GM23338 (cell line): ENCODE results near the gene COIL. TPM values are rescaled to one million over a fixed set of nuclear protein-coding genes. Genes with fewer than 3 reads are reported as not detected.

Source experiments
- ATAC-seq: fragments of 200-7000 bp; cut with Tn5 transposase; 3 replicates; pipeline ENCODE4 v1.9.1; 2020
- DNase-seq: peaks from one replicate; pipeline ENCODE4 v3.0.0-alpha.2; 2015; ENCODE audit warnings: low spot score
- H2AFZ ChIP-seq: fragments of 200-600 bp; sonication (generic); 2 replicates; pipeline ENCODE4 v1.8.0; 2016; ENCODE audit warnings: antibody characterized with exemption, mild to moderate bottlenecking, moderate library complexity
- H3F3A ChIP-seq: fragments of 200-600 bp; sonication (generic); replicated peaks from 2 replicates; pipeline ENCODE4 v1.8.0; 2017; ENCODE audit warnings: antibody characterized with exemption, mixed run types, low read depth
- H3K27ac ChIP-seq: fragments of 200-600 bp; sonication (generic); 2 replicates; pipeline ENCODE4 v1.6.1; 2016; ENCODE audit warnings: low read depth
- H3K27me3 ChIP-seq: fragments of 200-600 bp; sonication (generic); 2 replicates; pipeline ENCODE4 v1.8.0; 2016; ENCODE audit warnings: mild to moderate bottlenecking, mixed run types, moderate library complexity; ENCODE audit not compliant: insufficient read depth
- H3K36me3 ChIP-seq: fragments of 200-600 bp; sonication (generic); 2 replicates; pipeline ENCODE4 v1.8.0; 2016; ENCODE audit warnings: mild to moderate bottlenecking; ENCODE audit not compliant: insufficient read depth
- H3K4me1 ChIP-seq: fragments of 200-600 bp; sonication (generic); 2 replicates; pipeline ENCODE4 v1.8.0; 2016; ENCODE audit warnings: mild to moderate bottlenecking, moderate library complexity; ENCODE audit not compliant: insufficient read depth
- H3K4me2 ChIP-seq: fragments of 200-600 bp; sonication (generic); 2 replicates; pipeline ENCODE4 v1.7.1; 2017; ENCODE audit warnings: mixed run types
- H3K4me3 ChIP-seq: fragments of 200-600 bp; sonication (generic); 2 replicates; pipeline ENCODE4 v1.6.1; 2016; ENCODE audit warnings: mixed run types
- H3K79me2 ChIP-seq: fragments of 200-600 bp; sonication (generic); replicated peaks from 2 replicates; pipeline ENCODE4 v1.8.0; 2017; ENCODE audit warnings: mild to moderate bottlenecking; ENCODE audit not compliant: insufficient read depth
- H3K9me2 ChIP-seq: fragments of 200-600 bp; sonication (generic); 2 replicates; pipeline ENCODE4 v1.8.0; 2017; ENCODE audit not compliant: insufficient read depth
- H4K20me1 ChIP-seq: fragments of 200-600 bp; sonication (generic); replicated peaks from 2 replicates; pipeline ENCODE4 v1.8.0; 2017; ENCODE audit warnings: mild to moderate bottlenecking; ENCODE audit not compliant: insufficient read depth
- H3K27ac Mint-ChIP-seq: 2 replicates; pipeline ENCODE4 v1.8.0; 2020; ENCODE audit warnings: inconsistent platforms, mild to moderate bottlenecking, moderate library complexity, mixed read lengths
- H3K27me3 Mint-ChIP-seq: 3 replicates; pipeline ENCODE4 v1.8.0; 2022; ENCODE audit warnings: low read depth, mild to moderate bottlenecking, moderate library complexity, mixed read lengths, inconsistent platforms; ENCODE audit not compliant: insufficient read depth, poor library complexity
- H3K36me3 Mint-ChIP-seq: 3 replicates; pipeline ENCODE4 v1.8.0; 2021; ENCODE audit warnings: low read depth, mild to moderate bottlenecking, inconsistent platforms, moderate library complexity, mixed read lengths
- H3K4me1 Mint-ChIP-seq: 3 replicates; pipeline ENCODE4 v1.8.0; 2020; ENCODE audit warnings: mild to moderate bottlenecking, inconsistent platforms, mixed read lengths
- H3K4me3 Mint-ChIP-seq: 3 replicates; pipeline ENCODE4 v1.8.0; 2021; ENCODE audit warnings: moderate library complexity, mild to moderate bottlenecking, inconsistent platforms, mixed read lengths
- H3K9me3 Mint-ChIP-seq: 3 replicates; pipeline ENCODE4 v1.8.0; 2020; ENCODE audit warnings: moderate library complexity, mild to moderate bottlenecking, inconsistent platforms, mixed read lengths
- CREB1 ChIP-seq: fragments of 250-450 bp; sonication (Bioruptor Pico); IDR thresholded peaks from 2 replicates; pipeline ENCODE4 v1.5.0; 2020; ENCODE audit warnings: low read depth, mild to moderate bottlenecking, moderate library complexity
- EZH2phosphoT487 ChIP-seq: fragments of 200-600 bp; sonication (generic); IDR thresholded peaks from one replicate; pipeline ENCODE4 v1.8.1; 2018; ENCODE audit warnings: antibody characterized with exemption; ENCODE audit not compliant: unreplicated experiment
- NANOG ChIP-seq: IDR thresholded peaks from 2 replicates; pipeline ENCODE4 v1.6.1; 2016; ENCODE audit warnings: antibody characterized with exemption, borderline replicate concordance
- POLR2AphosphoS5 ChIP-seq: IDR thresholded peaks from 2 replicates; pipeline ENCODE4 v1.6.1; 2016; ENCODE audit warnings: antibody characterized with exemption, low read depth
- STAT1 ChIP-seq: IDR thresholded peaks from one replicate; pipeline ENCODE4 v1.6.1; 2016; ENCODE audit warnings: antibody characterized with exemption; ENCODE audit not compliant: unreplicated experiment
- ZNF114 ChIP-seq: fragments of 250-450 bp; sonication (Bioruptor Pico); IDR thresholded peaks from 2 replicates; pipeline ENCODE4 v1.5.0; 2020; ENCODE audit warnings: mild to moderate bottlenecking, moderate library complexity
- ZNF462 ChIP-seq: fragments of 250-450 bp; sonication (Bioruptor Pico); IDR thresholded peaks from 2 replicates; pipeline ENCODE4 v1.5.0; 2020; ENCODE audit warnings: mild to moderate bottlenecking, moderate library complexity
- polyA plus RNA-seq: library from polyadenylated mRNA; unstranded; fragments of >200 nt; fragmentation: Nextera tagmentation; extraction: Ambion mirVana; gene quantifications from 2 replicates; pipeline ENCODE4 v1.2.1, GENCODE V29; 2016
- total RNA-seq: library from RNA; depleted of rRNA; stranded (reverse); fragments of >200 nt; shearing (Covaris generic); gene quantifications from 2 replicates; pipeline ENCODE4 v1.2.3, GENCODE V29; 2014
- TF ChIP-seq, protein P1 (sequence below): IDR thresholded peaks from 2 replicates; pipeline ENCODE4 v1.6.1; 2016; ENCODE audit warnings: antibody characterized with exemption
- TF ChIP-seq, protein P2 (sequence below): IDR thresholded peaks from one replicate; pipeline ENCODE4 v1.6.1; 2018; ENCODE audit warnings: antibody characterized with exemption; ENCODE audit not compliant: unreplicated experiment
- TF ChIP-seq, protein P3 (sequence below), 2 experiments: fragments of 200-600 bp in 1 of 2; sonication (generic) in 1 of 2; conservative IDR thresholded peaks; 2 replicates each; pipeline versions ENCODE4 v1.5.1 to v1.6.1; 2016 to 2017; ENCODE audit warnings: antibody characterized with exemption in 2 of 2, low read depth in 2 of 2, mild to moderate bottlenecking in 2 of 2, moderate library complexity in 1 of 2

Gene COIL
- total and polyA plus RNA-seq, 2 experiments from 2014 or later, result 18.5 to 32.2 TPM

GRCh38 chr17:56997313-56997712 is 36.5 kb upstream of the COIL start:
- Mint-ChIP-seq H3K4me3 (no peak overlapping the region), H3K27me3 (peaks cover 3% of the 10 kb centered on the region), H3K36me3 (peaks cover 13% of the 10 kb centered on the region; the same call in 2 of the 3 replicates), H3K9me3 (no peaks in the 10 kb centered on the region), H3K4me1 (no peaks in the 10 kb centered on the region), H3K27ac (no peak overlapping the region)
- Histone ChIP-seq H3K27ac (no peak overlapping the region), H2AFZ (no peak overlapping the region), H3K4me2 (no peak overlapping the region), H3K27me3 (no peaks in the 10 kb centered on the region), H3F3A (no peaks in the 10 kb centered on the region), H3K4me1 (no peaks in the 10 kb centered on the region), H3K9me2 (no peaks in the 10 kb centered on the region), H3K79me2 (no peaks in the 10 kb centered on the region), H3K4me3 (no peak overlapping the region), H3K36me3 (0 out of 2 replicates have a peak, but pooled peaks cover 4% of the 10 kb centered on the region), H4K20me1 (no peaks in the 10 kb centered on the region)
- TF ChIP-seq ZNF114 (CRISPR knock-in tag) (no peak), CREB1 (no peak), STAT1 (no peak), ZNF462 (CRISPR knock-in tag) (no peak), POLR2AphosphoS5 (no peak)
- DNase-seq (no peak), ATAC-seq (no peak)

- Histone ChIP-seq H3K9me2 (no peaks in the 10 kb centered on the region), H3K4me2 (no peak overlapping the region), H3K27me3 (no peaks in the 10 kb centered on the region), H3K36me3 (0 out of 2 replicates have a peak, but pooled peaks cover 4% of the 10 kb centered on the region), H3K27ac (no peak overlapping the region), H2AFZ (no peak overlapping the region), H3K79me2 (no peaks in the 10 kb centered on the region), H3F3A (no peaks in the 10 kb centered on the region), H4K20me1 (no peaks in the 10 kb centered on the region), H3K4me1 (no peaks in the 10 kb centered on the region), H3K4me3 (no peak overlapping the region)
- no peaks in the 10 kb centered on the region for H3K9me3 Mint-ChIP-seq
- DNase-seq (no peak), ATAC-seq (no peak)
- no peaks in the 10 kb centered on the region for H3K4me1 Mint-ChIP-seq
- peaks cover 3% of the 10 kb centered on the region for H3K27me3 Mint-ChIP-seq
- H3K36me3 Mint-ChIP-seq, result peaks cover 12% of the 10 kb centered on the region; the same call in 2 of the 3 replicates
- no peak overlapping the region for H3K4me3 Mint-ChIP-seq
- H3K27ac Mint-ChIP-seq, result no peak overlapping the region
- TF ChIP-seq, protein P1, sequence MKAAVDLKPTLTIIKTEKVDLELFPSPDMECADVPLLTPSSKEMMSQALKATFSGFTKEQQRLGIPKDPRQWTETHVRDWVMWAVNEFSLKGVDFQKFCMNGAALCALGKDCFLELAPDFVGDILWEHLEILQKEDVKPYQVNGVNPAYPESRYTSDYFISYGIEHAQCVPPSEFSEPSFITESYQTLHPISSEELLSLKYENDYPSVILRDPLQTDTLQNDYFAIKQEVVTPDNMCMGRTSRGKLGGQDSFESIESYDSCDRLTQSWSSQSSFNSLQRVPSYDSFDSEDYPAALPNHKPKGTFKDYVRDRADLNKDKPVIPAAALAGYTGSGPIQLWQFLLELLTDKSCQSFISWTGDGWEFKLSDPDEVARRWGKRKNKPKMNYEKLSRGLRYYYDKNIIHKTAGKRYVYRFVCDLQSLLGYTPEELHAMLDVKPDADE, result no peak
- no peak for TF ChIP-seq NANOG
- TF ChIP-seq, protein P2, sequence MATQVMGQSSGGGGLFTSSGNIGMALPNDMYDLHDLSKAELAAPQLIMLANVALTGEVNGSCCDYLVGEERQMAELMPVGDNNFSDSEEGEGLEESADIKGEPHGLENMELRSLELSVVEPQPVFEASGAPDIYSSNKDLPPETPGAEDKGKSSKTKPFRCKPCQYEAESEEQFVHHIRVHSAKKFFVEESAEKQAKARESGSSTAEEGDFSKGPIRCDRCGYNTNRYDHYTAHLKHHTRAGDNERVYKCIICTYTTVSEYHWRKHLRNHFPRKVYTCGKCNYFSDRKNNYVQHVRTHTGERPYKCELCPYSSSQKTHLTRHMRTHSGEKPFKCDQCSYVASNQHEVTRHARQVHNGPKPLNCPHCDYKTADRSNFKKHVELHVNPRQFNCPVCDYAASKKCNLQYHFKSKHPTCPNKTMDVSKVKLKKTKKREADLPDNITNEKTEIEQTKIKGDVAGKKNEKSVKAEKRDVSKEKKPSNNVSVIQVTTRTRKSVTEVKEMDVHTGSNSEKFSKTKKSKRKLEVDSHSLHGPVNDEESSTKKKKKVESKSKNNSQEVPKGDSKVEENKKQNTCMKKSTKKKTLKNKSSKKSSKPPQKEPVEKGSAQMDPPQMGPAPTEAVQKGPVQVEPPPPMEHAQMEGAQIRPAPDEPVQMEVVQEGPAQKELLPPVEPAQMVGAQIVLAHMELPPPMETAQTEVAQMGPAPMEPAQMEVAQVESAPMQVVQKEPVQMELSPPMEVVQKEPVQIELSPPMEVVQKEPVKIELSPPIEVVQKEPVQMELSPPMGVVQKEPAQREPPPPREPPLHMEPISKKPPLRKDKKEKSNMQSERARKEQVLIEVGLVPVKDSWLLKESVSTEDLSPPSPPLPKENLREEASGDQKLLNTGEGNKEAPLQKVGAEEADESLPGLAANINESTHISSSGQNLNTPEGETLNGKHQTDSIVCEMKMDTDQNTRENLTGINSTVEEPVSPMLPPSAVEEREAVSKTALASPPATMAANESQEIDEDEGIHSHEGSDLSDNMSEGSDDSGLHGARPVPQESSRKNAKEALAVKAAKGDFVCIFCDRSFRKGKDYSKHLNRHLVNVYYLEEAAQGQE, result no peak
- TF ChIP-seq, protein P3, sequence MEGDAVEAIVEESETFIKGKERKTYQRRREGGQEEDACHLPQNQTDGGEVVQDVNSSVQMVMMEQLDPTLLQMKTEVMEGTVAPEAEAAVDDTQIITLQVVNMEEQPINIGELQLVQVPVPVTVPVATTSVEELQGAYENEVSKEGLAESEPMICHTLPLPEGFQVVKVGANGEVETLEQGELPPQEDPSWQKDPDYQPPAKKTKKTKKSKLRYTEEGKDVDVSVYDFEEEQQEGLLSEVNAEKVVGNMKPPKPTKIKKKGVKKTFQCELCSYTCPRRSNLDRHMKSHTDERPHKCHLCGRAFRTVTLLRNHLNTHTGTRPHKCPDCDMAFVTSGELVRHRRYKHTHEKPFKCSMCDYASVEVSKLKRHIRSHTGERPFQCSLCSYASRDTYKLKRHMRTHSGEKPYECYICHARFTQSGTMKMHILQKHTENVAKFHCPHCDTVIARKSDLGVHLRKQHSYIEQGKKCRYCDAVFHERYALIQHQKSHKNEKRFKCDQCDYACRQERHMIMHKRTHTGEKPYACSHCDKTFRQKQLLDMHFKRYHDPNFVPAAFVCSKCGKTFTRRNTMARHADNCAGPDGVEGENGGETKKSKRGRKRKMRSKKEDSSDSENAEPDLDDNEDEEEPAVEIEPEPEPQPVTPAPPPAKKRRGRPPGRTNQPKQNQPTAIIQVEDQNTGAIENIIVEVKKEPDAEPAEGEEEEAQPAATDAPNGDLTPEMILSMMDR (conservative IDR thresholded peaks at IDR 0.05; ENCODE audit: low read depth in 2 of 2), result no peak
- no peak for TF ChIP-seq ZNF114 (CRISPR knock-in tag)
- TF ChIP-seq EZH2phosphoT487, result no peak
- no peak for TF ChIP-seq CREB1
Observed at GRCh38 chr17:56995766-56996165, 34.9 kb upstream of the COIL start.
